HG03565 (cell line): ENCODE measurements around the gene VPS25.
"Not testable (repeated sequence)": the region's sequence is repeated elsewhere in the genome, so short reads cannot be mapped to it uniquely, and the experiment has no call there.

Experiments used
- ATAC-seq: cut with Tn5 transposase; IDR thresholded peaks from one replicate; pipeline ENCODE4 v1.9.1; 2021; ENCODE audit warnings: mild to moderate bottlenecking, moderate library complexity; ENCODE audit not compliant: unreplicated experiment

Gene VPS25

GRCh38 chr17:42773290-42774035, at the start of gene VPS25:
Gene VPS25, plus strand, starts transcription at chr17:42773449. Its CDS starts 27 bp downstream, at chr17:42773476.
- ATAC-seq: no peak

- no peak for ATAC-seq
Observed at GRCh38 chr17:42723636-42724035, 49.6 kb upstream of the VPS25 start.

- no peak for ATAC-seq
Observed at GRCh38 chr17:42725143-42725542, 48.1 kb upstream of the VPS25 start.

GRCh38 chr17:42740699-42741098, 32.5 kb upstream of the VPS25 start:
- no peak for ATAC-seq

- ATAC-seq: not testable (repeated sequence)
Observed at GRCh38 chr17:42742916-42743315, 30.3 kb upstream of the VPS25 start.

- no peak for ATAC-seq
Observed at GRCh38 chr17:42743595-42744282, 29.5 kb upstream of the VPS25 start.

GRCh38 chr17:42744283-42744805, 28.9 kb upstream of the VPS25 start:
- ATAC-seq: peak; percentile 27

GRCh38 chr17:42744806-42745617, 28.2 kb upstream of the VPS25 start, which contains the start of gene EZH1:
Gene EZH1, minus strand, starts transcription at chr17:42745040. Its CDS starts 16,099 bp downstream, at chr17:42728941.
- ATAC-seq: peak; percentile 75

GRCh38 chr17:42748202-42748907, 24.9 kb upstream of the VPS25 start:
- ATAC-seq: no peak

- no peak for ATAC-seq
Observed at GRCh38 chr17:42748908-42749798, 24.1 kb upstream of the VPS25 start.

GRCh38 chr17:42750739-42751344, 22.4 kb upstream of the VPS25 start:
- no peak for ATAC-seq

- no peak for ATAC-seq
Observed at GRCh38 chr17:42751628-42752027, 21.6 kb upstream of the VPS25 start.

- ATAC-seq: no peak
Observed at GRCh38 chr17:42754782-42755181, 18.5 kb upstream of the VPS25 start.

- ATAC-seq: no peak
Observed at GRCh38 chr17:42759982-42760651, 13.1 kb upstream of the VPS25 start.

GRCh38 chr17:42760652-42761581, 12.3 kb upstream of the VPS25 start, which contains the start of gene RAMP2:
Gene RAMP2, plus strand, starts transcription at chr17:42761227. Its CDS starts 35 bp downstream, at chr17:42761262.
- ATAC-seq: no peak

- no peak for ATAC-seq
Observed at GRCh38 chr17:42761638-42762037, 11.6 kb upstream of the VPS25 start.

- ATAC-seq: no peak
Observed at GRCh38 chr17:42766124-42766523, 7.1 kb upstream of the VPS25 start.
